ENCODE measurements around the gene IL17RD. TPM values are rescaled to one million over a fixed set of nuclear protein-coding genes. Genes with fewer than 3 reads are reported as not detected.

Gene IL17RD
- total and polyA plus RNA-seq, 2 of the 4 experiments (the other 2 are of a cell fraction) = 0.72 to 0.92 TPM

- TF ChIP-seq USF2 (IDR thresholded peaks at IDR 0.05; ENCODE audit: low read depth, low read length) (no peak), CEBPB (IDR thresholded peaks at IDR 0.05; ENCODE audit: low read depth, low read length) (no peak), FOS (IDR thresholded peaks at IDR 0.05; ENCODE audit: low read depth, low read length) (no peak)
Measured at GRCh38 chr3:57158325-57158724, 6.8 kb downstream of the IL17RD start (continued).

GRCh38 chr3:57157545-57157944 lies 7.6 kb downstream of the IL17RD start:
- TF ChIP-seq BHLHE40 (IDR thresholded peaks at IDR 0.05; ENCODE audit: low read depth, low read length) (no peak), MAFK (IDR thresholded peaks at IDR 0.05; ENCODE audit: low read depth, low read length) (no peak), CTCF (conservative IDR thresholded peaks at IDR 0.05; ENCODE audit: low read depth, low read length) (no peak)
- Histone ChIP-seq H3K18ac (ENCODE audit: low read depth, low read length) (no peak overlapping the region), H4K91ac (ENCODE audit: insufficient read depth, low read depth, low read length) (no peak overlapping the region), H2AK9ac (replicated peaks; ENCODE audit: low read depth, low read length, poor library complexity) (no peak overlapping the region), H4K5ac (ENCODE audit: low read depth, low read length) (no peak overlapping the region), H2AK5ac (ENCODE audit: low read depth, low read length) (no peak overlapping the region), H3K36me3 (ENCODE audit: control insufficient read depth, insufficient read depth, low read length) (no peaks in the 10 kb centered on the region), H2BK120ac (ENCODE audit: low read depth, low read length) (no peak overlapping the region), H3K4me1 (ENCODE audit: control insufficient read depth, insufficient read depth, low read length) (peaks cover 2% of the 10 kb centered on the region; the same call in 1 of the 2 replicates), H3K4me2 (ENCODE audit: low read depth, low read length) (no peak overlapping the region), H3K9ac (ENCODE audit: low read depth, low read length) (no peak overlapping the region), H3K23ac (ENCODE audit: low read depth, low read length) (no peak overlapping the region), H4K8ac (ENCODE audit: low read depth in 2 of 2, low read length in 2 of 2) (no peak overlapping the region), H2BK5ac (ENCODE audit: low read depth, low read length, poor library complexity, severe bottlenecking) (no peak overlapping the region), H3K9me1 (ENCODE audit: insufficient read depth, low read length) (no peaks in the 10 kb centered on the region), H3K9me3 (ENCODE audit: control insufficient read depth, insufficient read depth, low read length) (no peaks in the 10 kb centered on the region), H3K27me3 (ENCODE audit: control insufficient read depth, insufficient read depth, low read length) (peaks cover 18% of the 10 kb centered on the region), H3K27ac (ENCODE audit: insufficient read depth, low read length) (no peak overlapping the region), H4K20me1 (ENCODE audit: insufficient read depth, low read length) (no peaks in the 10 kb centered on the region), H2BK20ac (ENCODE audit: low read depth, low read length) (no peak overlapping the region), H2AFZ (replicated peaks; ENCODE audit: low read length, poor library complexity) (no peak overlapping the region), H3K14ac (replicated peaks; ENCODE audit: low read depth, low read length) (no peak overlapping the region), H3K4me3 (ENCODE audit: insufficient read depth, low read depth, low read length) (no peak overlapping the region), H3K56ac (ENCODE audit: extremely low read depth, insufficient read depth, low read length) (no peak overlapping the region), H2BK15ac (ENCODE audit: low read depth, low read length) (no peak overlapping the region), H3K4ac (ENCODE audit: low read depth, low read length) (no peak overlapping the region), H3K79me1 (ENCODE audit: low read depth in 1 of 2, low read length in 2 of 2) (no peaks in the 10 kb centered on the region)
- dilution Hi-C loops (cut with HindIII; ENCODE audit: low sequenced_read_pairs, unreplicated experiment) (no loop called here), intact Hi-C loops (cut with micrococcal nuclease) (no loop called here), in situ Hi-C loops (cut with MboI; ENCODE audit: low sequenced_read_pairs) (loop anchor here (25.0 kb wide), 1 partner anchor 405 kb away; the partner anchor contains the start of gene PDE12)
- DNase-seq = no peak
- ChIA-PET POLR2A (ENCODE audit: unreplicated experiment) (no interaction called here), CTCF (no interaction called here)
- BruUV-seq (replicated peaks) = no TSS peak
- no peak for ATAC-seq (ENCODE audit: low read depth)
- WGBS, 2 experiments (ENCODE audit: extremely low coverage in 2 of 2, insufficient read length in 1 of 2) = no CpG with 5 or more reads among the region's 10 CpGs
